Stimulated activated memory B cell treated with anti-CD40 and anti-IgM and Interleukin-4, amounts not matched to agents 10 μg/mL and 1 μg/mL and 100 μg/mL, for 72 hours (primary cell): ENCODE data around the gene OR51F2.
"Not testable (repeated sequence)": the region's sequence is repeated elsewhere in the genome, so short reads cannot be mapped to it uniquely, and the experiment has no call there.

Source experiments
- ATAC-seq: fragments of 150-1000 bp; cut with Tn5 transposase; 2 replicates; pipeline ENCODE4 v1.10.0; 2021
- H3K27ac Mint-ChIP-seq: one replicate; pipeline ENCODE4 v1.8.0; 2022; ENCODE audit warnings: mild to moderate bottlenecking, mixed read lengths
- H3K27me3 Mint-ChIP-seq: one replicate; pipeline ENCODE4 v1.8.0; 2022; ENCODE audit warnings: mixed read lengths
- H3K36me3 Mint-ChIP-seq: one replicate; pipeline ENCODE4 v1.8.0; 2022; ENCODE audit warnings: mixed read lengths
- H3K4me1 Mint-ChIP-seq: one replicate; pipeline ENCODE4 v1.8.0; 2022; ENCODE audit warnings: mixed read lengths
- H3K4me3 Mint-ChIP-seq: one replicate; pipeline ENCODE4 v1.8.0; 2022; ENCODE audit warnings: mild to moderate bottlenecking, moderate library complexity, mixed read lengths
- H3K9me3 Mint-ChIP-seq: one replicate; pipeline ENCODE4 v1.8.0; 2022; ENCODE audit warnings: mixed read lengths

OR51F2 gene, protein sequence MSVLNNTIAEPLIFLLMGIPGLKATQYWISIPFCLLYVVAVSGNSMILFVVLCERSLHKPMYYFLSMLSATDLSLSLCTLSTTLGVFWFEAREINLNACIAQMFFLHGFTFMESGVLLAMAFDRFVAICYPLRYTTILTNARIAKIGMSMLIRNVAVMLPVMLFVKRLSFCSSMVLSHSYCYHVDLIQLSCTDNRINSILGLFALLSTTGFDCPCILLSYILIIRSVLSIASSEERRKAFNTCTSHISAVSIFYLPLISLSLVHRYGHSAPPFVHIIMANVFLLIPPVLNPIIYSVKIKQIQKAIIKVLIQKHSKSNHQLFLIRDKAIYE

GRCh38 chr11:4821021-4821420, at the start of gene OR51F2:
OR51F2 (plus strand) TSS chr11:4821321; CDS start chr11:4821422, 101 bp downstream.
- ATAC-seq, result no peak
- no peaks in the 10 kb centered on the region for H3K36me3 Mint-ChIP-seq
- H3K9me3 Mint-ChIP-seq, result no peaks in the 10 kb centered on the region
- no peaks in the 10 kb centered on the region for H3K27me3 Mint-ChIP-seq
- H3K4me3 Mint-ChIP-seq, result no peak within 1 kb of the TSS
- H3K27ac Mint-ChIP-seq, result no peak within 1 kb of the TSS
- no peaks in the 10 kb centered on the region for H3K4me1 Mint-ChIP-seq

DNA sequence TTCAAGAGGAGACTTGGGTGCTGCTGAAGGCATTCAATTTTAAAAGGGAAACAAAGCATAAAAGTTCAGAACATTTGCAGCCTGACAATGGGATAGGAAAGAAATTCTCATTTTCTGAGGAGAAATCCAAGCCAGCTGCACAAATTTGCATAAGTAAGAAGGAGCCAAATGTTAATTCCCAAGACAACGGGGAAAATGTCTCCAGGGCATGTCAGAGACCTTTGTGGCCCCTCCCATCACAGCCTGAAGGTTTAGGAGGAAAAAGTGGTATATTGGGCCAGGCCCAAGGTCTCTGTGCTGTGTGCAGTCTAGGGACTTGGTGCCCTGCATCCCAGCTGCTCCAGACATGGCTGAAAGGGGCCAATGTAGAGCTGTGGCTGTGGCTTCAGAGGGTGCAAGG, 38.7 kb upstream of the OR51F2 start:
- no peak for ATAC-seq
- H3K4me1 Mint-ChIP-seq, result no peaks in the 10 kb centered on the region
- H3K36me3 Mint-ChIP-seq, result no peaks in the 10 kb centered on the region
- H3K27ac Mint-ChIP-seq, result no peak overlapping the region
- H3K27me3 Mint-ChIP-seq, result peaks cover 10% of the 10 kb centered on the region
- H3K9me3 Mint-ChIP-seq, result peaks cover 8% of the 10 kb centered on the region
- H3K4me3 Mint-ChIP-seq, result no peak overlapping the region

DNA sequence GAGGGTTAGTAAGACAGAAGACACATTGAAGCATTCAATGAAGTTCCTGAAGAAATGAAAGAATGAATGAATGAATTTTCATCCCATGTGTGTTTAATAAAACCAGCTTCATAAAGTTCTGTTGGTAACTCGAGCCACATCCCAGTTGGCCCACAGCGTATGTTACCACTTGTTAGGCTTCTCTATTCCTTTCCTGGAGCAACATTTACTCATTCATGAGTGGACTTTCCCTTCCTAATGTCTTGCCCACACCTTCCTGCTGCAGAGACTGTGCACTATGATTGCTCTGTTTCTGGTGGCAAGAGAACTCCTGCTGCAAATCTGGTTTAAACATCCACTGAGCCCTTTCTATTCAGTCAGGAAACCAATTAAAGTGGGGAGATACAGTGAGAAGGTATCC, 23.9 kb upstream of the OR51F2 start:
- ATAC-seq, result no peak
- Mint-ChIP-seq H3K27ac (no peak overlapping the region), H3K4me3 (no peak overlapping the region), H3K27me3 (peaks cover 4% of the 10 kb centered on the region), H3K9me3 (no peaks in the 10 kb centered on the region), H3K4me1 (no peaks in the 10 kb centered on the region), H3K36me3 (no peaks in the 10 kb centered on the region)

DNA sequence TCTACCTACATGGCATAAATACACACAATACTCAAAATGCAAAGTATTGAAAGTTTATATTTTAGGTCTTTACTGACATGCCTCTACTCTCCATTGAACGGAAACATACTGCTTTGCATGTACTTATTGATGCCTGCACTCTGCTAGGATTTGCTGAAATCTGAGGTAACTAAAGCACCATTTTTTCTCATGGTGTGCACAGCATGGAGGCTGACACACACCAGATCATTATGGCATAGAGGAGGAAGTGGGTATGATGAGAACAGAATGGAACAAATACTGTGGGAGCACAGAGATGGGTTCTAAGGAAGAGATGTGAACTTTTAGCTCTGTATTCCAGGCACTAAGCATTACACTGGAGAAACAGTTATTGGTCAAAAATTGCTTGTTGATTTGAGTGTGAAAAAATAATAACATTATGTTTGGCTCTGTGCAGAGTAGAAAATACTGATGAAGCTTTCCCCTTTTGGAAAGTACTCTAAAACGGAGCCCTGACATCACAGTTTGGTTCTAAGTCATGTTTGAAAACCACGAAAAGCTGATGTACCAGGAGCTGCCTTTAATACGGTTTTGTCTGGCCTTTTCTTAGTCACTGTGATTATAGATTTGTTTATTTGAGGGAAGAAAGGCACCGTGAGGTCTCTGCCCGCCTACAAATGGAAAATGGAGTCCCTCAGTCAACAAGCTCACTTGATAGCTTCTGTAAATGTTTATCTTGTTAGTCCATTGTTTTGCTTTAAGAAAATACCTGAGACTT, 22.5 kb upstream of the OR51F2 start:
- H3K4me1 Mint-ChIP-seq, result no peaks in the 10 kb centered on the region
- ATAC-seq, result no peak
- H3K36me3 Mint-ChIP-seq, result no peaks in the 10 kb centered on the region
- H3K9me3 Mint-ChIP-seq, result no peaks in the 10 kb centered on the region
- H3K4me3 Mint-ChIP-seq, result no peak overlapping the region
- H3K27me3 Mint-ChIP-seq, result no peaks in the 10 kb centered on the region
- no peak overlapping the region for H3K27ac Mint-ChIP-seq

DNA sequence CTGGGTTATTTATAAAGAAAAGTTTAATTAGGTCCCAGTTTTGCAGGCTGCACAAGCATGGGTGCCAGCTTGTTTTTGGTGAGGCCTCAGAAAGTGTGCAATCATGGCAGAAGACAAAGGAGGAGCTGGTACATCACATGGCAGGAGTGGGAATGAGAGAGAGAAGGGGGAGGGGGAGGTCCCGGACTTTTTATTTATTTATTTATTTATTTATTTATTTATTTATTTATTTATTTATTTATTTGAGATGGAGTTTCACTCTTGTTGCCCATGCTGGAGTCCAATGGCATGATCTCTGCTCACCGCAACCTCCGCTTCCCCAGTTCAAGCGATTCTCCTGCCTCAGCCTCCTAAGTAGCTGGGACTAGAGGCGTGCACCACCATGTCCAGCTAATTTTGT, 19.8 kb upstream of the OR51F2 start:
- not testable (repeated sequence) for H3K27me3 Mint-ChIP-seq, H3K4me3 Mint-ChIP-seq, H3K4me1 Mint-ChIP-seq, H3K27ac Mint-ChIP-seq, H3K9me3 Mint-ChIP-seq, H3K36me3 Mint-ChIP-seq, ATAC-seq

DNA sequence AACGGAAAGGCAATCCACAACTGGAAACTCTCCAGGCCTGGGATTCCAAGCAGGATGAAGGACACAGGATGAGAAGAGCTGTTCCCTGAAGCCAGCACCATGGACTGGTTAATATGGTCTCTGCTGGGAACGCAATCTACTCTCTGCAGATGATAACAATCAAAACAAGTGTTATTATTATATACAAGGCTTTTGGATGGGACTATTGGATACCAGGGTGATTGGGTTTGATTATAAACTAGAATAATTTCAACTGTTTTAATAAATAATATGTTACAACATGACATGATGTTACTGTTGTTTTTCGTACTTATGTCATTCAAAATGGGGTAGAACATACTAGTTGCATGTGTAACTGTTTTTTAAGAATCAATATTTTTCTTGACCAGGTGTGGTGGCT, 16.8 kb upstream of the OR51F2 start, which contains the start of gene OR52R1:
OR52R1 (minus strand) TSS at position 101 of the 400 bp plus-strand sequence; CDS start at position 101, 0 bp downstream.
- Mint-ChIP-seq H3K9me3 (no peaks in the 10 kb centered on the region), H3K27ac (no peak within 1 kb of the TSS), H3K4me3 (no peak within 1 kb of the TSS), H3K4me1 (no peaks in the 10 kb centered on the region), H3K27me3 (no peaks in the 10 kb centered on the region), H3K36me3 (no peaks in the 10 kb centered on the region)
- ATAC-seq, result no peak

GRCh38 chr11:4808476-4808875, 12.6 kb upstream of the OR51F2 start:
- Mint-ChIP-seq H3K4me3 (no peak overlapping the region), H3K27ac (no peak overlapping the region), H3K27me3 (no peaks in the 10 kb centered on the region), H3K4me1 (no peaks in the 10 kb centered on the region), H3K9me3 (no peaks in the 10 kb centered on the region), H3K36me3 (no peaks in the 10 kb centered on the region)
- ATAC-seq, result no peak

GRCh38 chr11:4809246-4809645, 11.9 kb upstream of the OR51F2 start:
- H3K36me3 Mint-ChIP-seq, result no peaks in the 10 kb centered on the region
- H3K4me3 Mint-ChIP-seq, result no peak overlapping the region
- no peaks in the 10 kb centered on the region for H3K9me3 Mint-ChIP-seq
- H3K4me1 Mint-ChIP-seq, result no peaks in the 10 kb centered on the region
- ATAC-seq, result no peak
- no peak overlapping the region for H3K27ac Mint-ChIP-seq
- H3K27me3 Mint-ChIP-seq, result no peaks in the 10 kb centered on the region

DNA sequence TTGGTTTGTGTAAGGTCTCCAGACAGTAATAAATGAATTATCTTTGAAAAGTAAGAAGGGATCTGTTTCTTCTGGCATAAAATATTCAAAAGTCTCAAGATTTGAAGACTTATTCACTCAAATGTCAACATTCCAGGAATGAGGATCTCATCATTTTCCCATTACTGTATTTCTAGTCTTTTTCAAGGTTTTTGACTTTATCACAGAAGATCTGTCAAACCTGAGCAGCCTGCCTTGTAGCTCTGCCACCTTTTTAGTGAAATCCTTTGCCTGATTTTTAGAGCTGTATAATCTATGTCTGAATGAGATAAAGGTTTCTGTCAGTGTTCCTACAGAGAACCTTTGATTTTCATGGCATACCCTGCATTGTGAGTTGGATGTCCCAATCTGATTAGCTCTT, 4.0 kb downstream of the OR51F2 start:
- H3K4me1 Mint-ChIP-seq, result no peaks in the 10 kb centered on the region
- H3K9me3 Mint-ChIP-seq, result no peaks in the 10 kb centered on the region
- no peak overlapping the region for H3K4me3 Mint-ChIP-seq
- no peak overlapping the region for H3K27ac Mint-ChIP-seq
- no peaks in the 10 kb centered on the region for H3K36me3 Mint-ChIP-seq
- no peaks in the 10 kb centered on the region for H3K27me3 Mint-ChIP-seq
- no peak for ATAC-seq

DNA sequence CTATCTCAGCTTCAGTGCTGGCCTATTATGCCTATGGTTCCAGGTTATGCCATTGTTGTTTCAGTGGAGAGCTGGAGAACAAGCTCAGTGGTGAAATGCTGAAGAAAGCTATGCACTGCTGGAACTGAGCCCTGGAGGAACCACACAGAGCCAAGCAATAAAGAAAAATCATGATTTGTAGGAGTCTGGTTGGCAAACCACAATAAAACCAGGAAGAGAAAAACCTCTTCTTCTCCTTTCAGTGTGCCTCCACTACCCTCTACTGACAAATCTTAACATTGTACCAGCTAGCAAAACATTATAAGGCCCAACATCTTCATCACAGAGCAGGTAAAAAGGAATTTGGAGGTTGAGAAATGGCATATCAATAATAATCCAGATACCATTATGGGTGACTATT, 5.3 kb downstream of the OR51F2 start:
- Mint-ChIP-seq H3K4me1 (no peaks in the 10 kb centered on the region), H3K4me3 (no peak overlapping the region), H3K27me3 (no peaks in the 10 kb centered on the region), H3K36me3 (no peaks in the 10 kb centered on the region), H3K9me3 (no peaks in the 10 kb centered on the region), H3K27ac (no peak overlapping the region)
- ATAC-seq, result no peak

DNA sequence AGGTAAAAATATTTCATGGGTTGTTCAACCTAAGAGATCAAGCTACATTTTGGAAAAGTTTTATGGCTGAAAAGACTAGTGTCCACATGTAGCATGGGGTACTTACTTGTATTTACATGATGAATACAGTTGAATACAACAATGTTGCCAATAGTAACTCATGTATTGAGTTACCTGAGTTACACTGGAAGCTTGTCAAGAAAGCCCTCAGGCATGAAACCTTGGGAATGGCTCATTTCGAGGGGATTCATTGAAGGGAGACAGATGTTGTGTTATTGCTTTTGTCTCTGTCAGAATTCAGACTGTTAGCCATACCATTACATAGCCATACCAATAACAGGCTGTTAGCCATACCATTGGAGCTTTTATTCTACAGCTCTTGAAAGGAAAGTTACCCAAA, 9.2 kb downstream of the OR51F2 start:
- H3K27me3 Mint-ChIP-seq, result no peaks in the 10 kb centered on the region
- H3K27ac Mint-ChIP-seq, result no peak overlapping the region
- no peaks in the 10 kb centered on the region for H3K36me3 Mint-ChIP-seq
- no peak for ATAC-seq
- H3K4me1 Mint-ChIP-seq, result no peaks in the 10 kb centered on the region
- H3K4me3 Mint-ChIP-seq, result no peak overlapping the region
- no peaks in the 10 kb centered on the region for H3K9me3 Mint-ChIP-seq

DNA sequence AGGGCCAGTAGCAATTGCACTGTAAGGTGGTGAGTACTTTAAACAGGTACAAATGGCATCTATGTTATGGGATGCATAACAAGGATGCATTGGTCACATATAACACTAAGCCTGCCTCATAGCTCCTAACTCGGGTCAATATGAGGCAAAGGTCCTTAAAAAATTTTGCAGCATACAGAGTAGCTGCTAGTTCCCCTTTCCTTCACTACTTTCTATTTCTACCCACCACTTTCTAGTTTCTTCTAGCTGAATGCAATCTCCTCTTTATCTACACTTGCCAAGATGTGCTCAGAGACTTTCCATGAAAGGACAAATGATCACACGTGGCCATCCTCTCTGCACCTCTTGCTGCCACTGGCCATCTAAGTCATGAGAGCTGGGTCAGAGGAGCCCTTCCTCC, 9.8 kb downstream of the OR51F2 start:
- H3K36me3 Mint-ChIP-seq, result no peaks in the 10 kb centered on the region
- no peaks in the 10 kb centered on the region for H3K27me3 Mint-ChIP-seq
- no peak overlapping the region for H3K4me3 Mint-ChIP-seq
- H3K9me3 Mint-ChIP-seq, result no peaks in the 10 kb centered on the region
- H3K4me1 Mint-ChIP-seq, result no peaks in the 10 kb centered on the region
- ATAC-seq, result no peak
- no peak overlapping the region for H3K27ac Mint-ChIP-seq

- no peak for ATAC-seq
- Mint-ChIP-seq H3K27ac (no peak overlapping the region), H3K9me3 (no peaks in the 10 kb centered on the region), H3K36me3 (no peaks in the 10 kb centered on the region), H3K4me3 (no peak overlapping the region), H3K27me3 (peaks cover 19% of the 10 kb centered on the region), H3K4me1 (no peaks in the 10 kb centered on the region)
These were observed 18.9 kb downstream of the OR51F2 start for GRCh38 chr11:4839851-4840549.

GRCh38 chr11:4848908-4849532, 27.9 kb downstream of the OR51F2 start, which contains the start of gene OR51S1:
OR51S1 (minus strand) TSS chr11:4849208; CDS start chr11:4849208, 0 bp downstream.
- no peaks in the 10 kb centered on the region for H3K36me3 Mint-ChIP-seq
- no peak within 1 kb of the TSS for H3K4me3 Mint-ChIP-seq
- no peaks in the 10 kb centered on the region for H3K4me1 Mint-ChIP-seq
- peaks cover 12% of the 10 kb centered on the region for H3K27me3 Mint-ChIP-seq
- H3K9me3 Mint-ChIP-seq, result peaks cover 3% of the 10 kb centered on the region
- no peak for ATAC-seq
- H3K27ac Mint-ChIP-seq, result no peak within 1 kb of the TSS

GRCh38 chr11:4851033-4851432, 29.9 kb downstream of the OR51F2 start:
- Mint-ChIP-seq H3K4me1 (no peaks in the 10 kb centered on the region), H3K9me3 (peaks cover 5% of the 10 kb centered on the region), H3K27me3 (peaks cover 8% of the 10 kb centered on the region), H3K27ac (no peak overlapping the region), H3K36me3 (no peaks in the 10 kb centered on the region), H3K4me3 (no peak overlapping the region)
- no peak for ATAC-seq
